A673 (cell line): ENCODE measurements around the gene KCNC1.

ENCODE experiments used
- CTCF ChIP-seq: fragments of 300-800, 200-600 bp; sonication (generic); conservative IDR thresholded peaks from 2 replicates; pipeline ENCODE4 v1.5.1; 2017; ENCODE audit warnings: low read depth, mild to moderate bottlenecking, antibody characterized with exemption, low read length, moderate library complexity, mixed read lengths
- EZH2 ChIP-seq: fragments of 200-600 bp; sonication (generic); IDR thresholded peaks from 2 replicates; pipeline ENCODE4 v1.6.1; 2017; ENCODE audit warnings: borderline replicate concordance, low read depth, mild to moderate bottlenecking, mixed read lengths, antibody characterized with exemption, low read length; ENCODE audit not compliant: poor library complexity, severe bottlenecking

DNA sequence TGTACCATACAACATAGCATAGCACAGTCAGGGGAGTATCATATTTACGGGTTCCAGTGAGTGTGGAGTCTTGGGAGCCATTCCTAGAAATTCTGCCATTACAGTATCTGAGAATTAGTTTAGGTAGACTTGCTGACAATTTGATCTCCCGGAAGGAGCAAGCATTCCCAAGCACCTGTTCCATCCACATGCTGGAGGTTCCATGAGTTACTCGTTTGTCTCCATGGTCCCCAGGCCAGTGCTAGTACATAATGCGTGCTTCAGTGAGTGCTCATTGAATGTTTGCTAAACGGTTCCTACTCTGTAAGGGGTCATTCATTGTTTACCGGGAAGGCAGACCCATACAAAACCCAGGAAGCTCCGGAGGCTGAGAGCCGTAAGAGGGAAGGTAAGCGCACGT lies 42.6 kb upstream of the KCNC1 start:
- TF ChIP-seq CTCF (no peak), EZH2 (no peak)
